HepG2 (cell line): ENCODE measurements around the gene USP40. TPM values are rescaled to one million over a fixed set of nuclear protein-coding genes. Genes with fewer than 3 reads are reported as not detected.

Experiments
- CBFB ChIP-seq: sonication (generic); formaldehyde crosslinking; IDR thresholded peaks from 2 replicates; pipeline ENCODE4 v1.4.0; 2020; ENCODE audit warnings: missing genetic modification reagents
- FOXP1 ChIP-seq, 2 experiments: fragments of 450-650 bp in 1 of 2; IDR thresholded peaks; 2 replicates each; pipeline ENCODE4 v1.6.1; 2017 to 2018; ENCODE audit warnings: antibody characterized with exemption in 1 of 2
- JARID2 ChIP-seq: sonication (generic); formaldehyde crosslinking; IDR thresholded peaks from 2 replicates; pipeline ENCODE4 v1.8.1; 2023; ENCODE audit warnings: missing genetic modification reagents, inconsistent platforms; ENCODE audit not compliant: insufficient replicate concordance
- KMT2B ChIP-seq: IDR thresholded peaks from 2 replicates; pipeline ENCODE4 v1.6.1; 2016; ENCODE audit warnings: missing genetic modification reagents, missing compliant biosample characterization
- MEIS1 ChIP-seq: sonication (generic); formaldehyde crosslinking; IDR thresholded peaks from 2 replicates; pipeline ENCODE4 v1.9.0; 2021; ENCODE audit warnings: mild to moderate bottlenecking, missing genetic modification reagents, moderate library complexity, borderline replicate concordance
- POLR2A ChIP-seq, 2 experiments: IDR thresholded peaks; 2 replicates each; pipeline ENCODE4 v1.6.1; 2011; ENCODE audit warnings: low read depth in 2 of 2, low read length in 2 of 2, mild to moderate bottlenecking in 1 of 2, moderate library complexity in 1 of 2; ENCODE audit not compliant: insufficient read depth in 1 of 2
- REL ChIP-seq: sonication (generic); formaldehyde crosslinking; conservative IDR thresholded peaks from 2 replicates; pipeline ENCODE4 v1.8.0; 2022; ENCODE audit warnings: mild to moderate bottlenecking, missing genetic modification reagents, moderate library complexity
- SNAI1 ChIP-seq: sonication (generic); formaldehyde crosslinking; IDR thresholded peaks from 2 replicates; pipeline ENCODE4 v1.5.0; 2020; ENCODE audit warnings: mild to moderate bottlenecking, missing genetic modification reagents, borderline replicate concordance
- TEAD3 ChIP-seq: optimal IDR thresholded peaks from 2 replicates; pipeline ENCODE3; 2016; ENCODE audit warnings: borderline replicate concordance
- ZMYM4 ChIP-seq: sonication (generic); formaldehyde crosslinking; IDR thresholded peaks from 2 replicates; pipeline ENCODE4 v1.8.1; 2023; ENCODE audit warnings: mild to moderate bottlenecking, missing genetic modification reagents
- ZNF12 ChIP-seq: sonication (generic); formaldehyde crosslinking; IDR thresholded peaks from 2 replicates; pipeline ENCODE4 v1.5.0; 2020; ENCODE audit warnings: missing genetic modification reagents
- ZNF446 ChIP-seq: sonication (generic); formaldehyde crosslinking; IDR thresholded peaks from 2 replicates; pipeline ENCODE4 v1.5.0; 2020; ENCODE audit warnings: mild to moderate bottlenecking, missing genetic modification reagents
- ZNF451 ChIP-seq: sonication (generic); formaldehyde crosslinking; IDR thresholded peaks from 2 replicates; pipeline ENCODE4 v1.5.0; 2020; ENCODE audit warnings: mild to moderate bottlenecking, missing genetic modification reagents
- ZNF761 ChIP-seq: sonication (generic); formaldehyde crosslinking; conservative IDR thresholded peaks from 2 replicates; pipeline ENCODE4 v1.4.0; 2020; ENCODE audit warnings: mild to moderate bottlenecking, missing genetic modification reagents
- polyA plus RNA-seq, 8 experiments: library from polyadenylated mRNA; depleted of rRNA in 3 of 8; stranded (reverse) in 7 of 8; unstranded in 1 of 8; fragments of >200 nt; fragmentation: Illumina TruSeq in 4 of 8; extraction: Trizol in 4 of 8; gene quantifications; 2 replicates each; pipeline versions ENCODE4 v1.2.1 to v1.2.3, GENCODE V29; 2011 to 2016; ENCODE audit warnings: low read depth in 4 of 8, missing spikeins in 1 of 8, mixed read lengths in 1 of 8; ENCODE audit not compliant: insufficient read depth in 1 of 8
- total RNA-seq, 5 experiments: library from RNA; depleted of rRNA; stranded (reverse); fragments of >200 nt; fragmentation: Illumina TruSeq; extraction: Trizol; gene quantifications; 2 replicates each; pipeline ENCODE4 v1.2.3, GENCODE V29; 2016; ENCODE audit warnings: low read depth in 1 of 5
- TF ChIP-seq, protein P1 (sequence below): sonication (generic); formaldehyde crosslinking; IDR thresholded peaks from 2 replicates; pipeline ENCODE4 v1.9.0; 2022; ENCODE audit warnings: low read depth, missing genetic modification reagents
- TF ChIP-seq, protein P2 (sequence below): sonication (generic); formaldehyde crosslinking; IDR thresholded peaks from 2 replicates; pipeline ENCODE4 v1.9.0; 2021; ENCODE audit warnings: missing genetic modification reagents, borderline replicate concordance
- TF ChIP-seq, protein P3 (sequence below): sonication (generic); formaldehyde crosslinking; IDR thresholded peaks from 2 replicates; pipeline ENCODE4 v1.4.0; 2020; ENCODE audit warnings: missing genetic modification reagents, mild to moderate bottlenecking, borderline replicate concordance
- TF ChIP-seq, protein P4 (sequence below): sonication (generic); formaldehyde crosslinking; IDR thresholded peaks from 2 replicates; pipeline ENCODE4 v1.8.0; 2022; ENCODE audit warnings: missing genetic modification reagents, mild to moderate bottlenecking, borderline replicate concordance
- TF ChIP-seq, protein P5 (sequence below): sonication (generic); formaldehyde crosslinking; IDR thresholded peaks from 2 replicates; pipeline ENCODE4 v1.5.0; 2020; ENCODE audit warnings: missing genetic modification reagents

Gene USP40
- total and polyA plus RNA-seq, 2 of the 13 experiments (the other 11 are each of a cell fraction or from before 2014, with no cell fraction given): 41.0 to 46.3 TPM

DNA sequence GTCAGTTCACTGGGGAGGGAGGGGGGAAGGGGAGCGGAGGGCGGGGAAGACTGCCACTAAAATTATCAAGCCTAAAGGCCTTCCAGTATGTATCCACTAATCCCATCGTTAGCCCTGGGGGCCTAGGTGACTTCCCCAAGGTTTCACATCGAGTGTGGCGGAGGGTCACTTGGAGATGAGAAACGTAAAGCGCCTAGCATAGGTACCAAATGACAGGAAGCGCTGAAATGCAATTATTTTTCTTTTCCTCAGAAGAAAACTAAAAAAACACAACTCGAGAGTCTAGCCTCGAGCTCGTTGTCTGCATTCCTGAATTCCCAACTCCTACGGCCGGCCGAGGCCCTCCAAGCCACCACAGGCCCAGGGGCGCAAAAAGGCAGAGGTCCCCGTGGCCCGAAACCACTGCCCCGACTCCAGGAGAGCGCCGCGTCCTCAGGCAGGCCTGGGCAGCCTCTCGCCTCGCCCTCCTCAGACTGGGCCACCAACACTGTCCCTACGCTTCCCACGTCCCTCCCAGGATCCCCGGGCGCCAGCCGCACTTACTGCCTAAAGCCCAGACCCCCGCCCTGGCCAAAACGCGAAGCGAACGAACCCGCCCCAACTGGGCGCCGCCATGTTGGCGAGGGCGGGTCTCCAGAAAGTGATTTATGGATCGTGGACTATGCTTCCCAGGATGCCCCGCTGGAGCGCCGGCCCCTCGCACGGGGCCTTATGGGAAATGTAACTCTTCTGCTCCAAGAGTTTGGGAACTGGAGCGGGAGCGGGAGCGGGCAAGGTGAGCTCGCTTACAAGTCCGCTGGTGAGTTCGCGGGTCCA lies at the start of gene USP40 (continued):
- TF ChIP-seq, protein P1, sequence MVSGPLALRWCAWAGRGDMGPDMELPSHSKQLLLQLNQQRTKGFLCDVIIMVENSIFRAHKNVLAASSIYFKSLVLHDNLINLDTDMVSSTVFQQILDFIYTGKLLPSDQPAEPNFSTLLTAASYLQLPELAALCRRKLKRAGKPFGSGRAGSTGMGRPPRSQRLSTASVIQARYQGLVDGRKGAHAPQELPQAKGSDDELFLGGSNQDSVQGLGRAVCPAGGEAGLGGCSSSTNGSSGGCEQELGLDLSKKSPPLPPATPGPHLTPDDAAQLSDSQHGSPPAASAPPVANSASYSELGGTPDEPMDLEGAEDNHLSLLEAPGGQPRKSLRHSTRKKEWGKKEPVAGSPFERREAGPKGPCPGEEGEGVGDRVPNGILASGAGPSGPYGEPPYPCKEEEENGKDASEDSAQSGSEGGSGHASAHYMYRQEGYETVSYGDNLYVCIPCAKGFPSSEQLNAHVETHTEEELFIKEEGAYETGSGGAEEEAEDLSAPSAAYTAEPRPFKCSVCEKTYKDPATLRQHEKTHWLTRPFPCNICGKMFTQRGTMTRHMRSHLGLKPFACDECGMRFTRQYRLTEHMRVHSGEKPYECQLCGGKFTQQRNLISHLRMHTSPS (CRISPR knock-in tag): no peak
- TF ChIP-seq, protein P2, sequence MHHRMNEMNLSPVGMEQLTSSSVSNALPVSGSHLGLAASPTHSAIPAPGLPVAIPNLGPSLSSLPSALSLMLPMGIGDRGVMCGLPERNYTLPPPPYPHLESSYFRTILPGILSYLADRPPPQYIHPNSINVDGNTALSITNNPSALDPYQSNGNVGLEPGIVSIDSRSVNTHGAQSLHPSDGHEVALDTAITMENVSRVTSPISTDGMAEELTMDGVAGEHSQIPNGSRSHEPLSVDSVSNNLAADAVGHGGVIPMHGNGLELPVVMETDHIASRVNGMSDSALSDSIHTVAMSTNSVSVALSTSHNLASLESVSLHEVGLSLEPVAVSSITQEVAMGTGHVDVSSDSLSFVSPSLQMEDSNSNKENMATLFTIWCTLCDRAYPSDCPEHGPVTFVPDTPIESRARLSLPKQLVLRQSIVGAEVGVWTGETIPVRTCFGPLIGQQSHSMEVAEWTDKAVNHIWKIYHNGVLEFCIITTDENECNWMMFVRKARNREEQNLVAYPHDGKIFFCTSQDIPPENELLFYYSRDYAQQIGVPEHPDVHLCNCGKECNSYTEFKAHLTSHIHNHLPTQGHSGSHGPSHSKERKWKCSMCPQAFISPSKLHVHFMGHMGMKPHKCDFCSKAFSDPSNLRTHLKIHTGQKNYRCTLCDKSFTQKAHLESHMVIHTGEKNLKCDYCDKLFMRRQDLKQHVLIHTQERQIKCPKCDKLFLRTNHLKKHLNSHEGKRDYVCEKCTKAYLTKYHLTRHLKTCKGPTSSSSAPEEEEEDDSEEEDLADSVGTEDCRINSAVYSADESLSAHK (CRISPR knock-in tag): 0 out of 2 replicates have a peak, but pooled peaks have one; percentile 33
- TF ChIP-seq, protein P3, sequence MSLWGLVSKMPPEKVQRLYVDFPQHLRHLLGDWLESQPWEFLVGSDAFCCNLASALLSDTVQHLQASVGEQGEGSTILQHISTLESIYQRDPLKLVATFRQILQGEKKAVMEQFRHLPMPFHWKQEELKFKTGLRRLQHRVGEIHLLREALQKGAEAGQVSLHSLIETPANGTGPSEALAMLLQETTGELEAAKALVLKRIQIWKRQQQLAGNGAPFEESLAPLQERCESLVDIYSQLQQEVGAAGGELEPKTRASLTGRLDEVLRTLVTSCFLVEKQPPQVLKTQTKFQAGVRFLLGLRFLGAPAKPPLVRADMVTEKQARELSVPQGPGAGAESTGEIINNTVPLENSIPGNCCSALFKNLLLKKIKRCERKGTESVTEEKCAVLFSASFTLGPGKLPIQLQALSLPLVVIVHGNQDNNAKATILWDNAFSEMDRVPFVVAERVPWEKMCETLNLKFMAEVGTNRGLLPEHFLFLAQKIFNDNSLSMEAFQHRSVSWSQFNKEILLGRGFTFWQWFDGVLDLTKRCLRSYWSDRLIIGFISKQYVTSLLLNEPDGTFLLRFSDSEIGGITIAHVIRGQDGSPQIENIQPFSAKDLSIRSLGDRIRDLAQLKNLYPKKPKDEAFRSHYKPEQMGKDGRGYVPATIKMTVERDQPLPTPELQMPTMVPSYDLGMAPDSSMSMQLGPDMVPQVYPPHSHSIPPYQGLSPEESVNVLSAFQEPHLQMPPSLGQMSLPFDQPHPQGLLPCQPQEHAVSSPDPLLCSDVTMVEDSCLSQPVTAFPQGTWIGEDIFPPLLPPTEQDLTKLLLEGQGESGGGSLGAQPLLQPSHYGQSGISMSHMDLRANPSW (CRISPR knock-in tag): peak; percentile 46; the same call in 1 of the 2 replicates
- TF ChIP-seq KMT2B (CRISPR knock-in tag) (peak; percentile 81), CBFB (CRISPR knock-in tag) (peak; percentile 73), MEIS1 (CRISPR knock-in tag) (peak; percentile 86; the same call in 1 of the 2 replicates), ZMYM4 (CRISPR knock-in tag) (peak; percentile 85), ZNF446 (CRISPR knock-in tag) (peak; percentile 92; the same call in 1 of the 2 replicates), POLR2A (IDR thresholded peaks at IDR 0.05; ENCODE audit: insufficient read depth in 1 of 2, low read depth in 2 of 2, low read length in 2 of 2) (peak; percentile 92 to 93), SNAI1 (CRISPR knock-in tag) (peak; percentile 87), FOXP1 (IDR thresholded peaks at IDR 0.05) (no peak), FOXP1 (CRISPR knock-in tag; IDR thresholded peaks at IDR 0.05) (no peak), ZNF451 (CRISPR knock-in tag) (peak; percentile 87), ZNF12 (CRISPR knock-in tag) (peak; percentile 36; the same call in 1 of the 2 replicates), JARID2 (peak; percentile 66), REL (peak; percentile 90), ZNF761 (CRISPR knock-in tag) (peak; percentile 74), TEAD3 (CRISPR knock-in tag) (peak; percentile 69)
- TF ChIP-seq, protein P4, sequence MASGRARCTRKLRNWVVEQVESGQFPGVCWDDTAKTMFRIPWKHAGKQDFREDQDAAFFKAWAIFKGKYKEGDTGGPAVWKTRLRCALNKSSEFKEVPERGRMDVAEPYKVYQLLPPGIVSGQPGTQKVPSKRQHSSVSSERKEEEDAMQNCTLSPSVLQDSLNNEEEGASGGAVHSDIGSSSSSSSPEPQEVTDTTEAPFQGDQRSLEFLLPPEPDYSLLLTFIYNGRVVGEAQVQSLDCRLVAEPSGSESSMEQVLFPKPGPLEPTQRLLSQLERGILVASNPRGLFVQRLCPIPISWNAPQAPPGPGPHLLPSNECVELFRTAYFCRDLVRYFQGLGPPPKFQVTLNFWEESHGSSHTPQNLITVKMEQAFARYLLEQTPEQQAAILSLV (CRISPR knock-in tag): peak; percentile 94; the same call in 1 of the 2 replicates
- TF ChIP-seq, protein P5, sequence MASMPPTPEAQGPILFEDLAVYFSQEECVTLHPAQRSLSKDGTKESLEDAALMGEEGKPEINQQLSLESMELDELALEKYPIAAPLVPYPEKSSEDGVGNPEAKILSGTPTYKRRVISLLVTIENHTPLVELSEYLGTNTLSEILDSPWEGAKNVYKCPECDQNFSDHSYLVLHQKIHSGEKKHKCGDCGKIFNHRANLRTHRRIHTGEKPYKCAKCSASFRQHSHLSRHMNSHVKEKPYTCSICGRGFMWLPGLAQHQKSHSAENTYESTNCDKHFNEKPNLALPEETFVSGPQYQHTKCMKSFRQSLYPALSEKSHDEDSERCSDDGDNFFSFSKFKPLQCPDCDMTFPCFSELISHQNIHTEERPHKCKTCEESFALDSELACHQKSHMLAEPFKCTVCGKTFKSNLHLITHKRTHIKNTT (CRISPR knock-in tag): no peak
